Stimulated activated CD8-positive, alpha-beta memory T cell treated with anti-CD3 and anti-CD28 coated beads, Interleukin-15, amount 100 ng/mL, for 48 hours (primary cell): Measurements from ENCODE around the gene POTEF.
"Not testable (repeated sequence)": the region's sequence is repeated elsewhere in the genome, so short reads cannot be mapped to it uniquely, and the experiment has no call there.

Experiments used
- DNase-seq, 2 donors: peaks; one replicate each; pipeline ENCODE4 v3.0.0-alpha.2; 2020; ENCODE audit warnings: low read depth in 2 of 2

Gene POTEF

DNA sequence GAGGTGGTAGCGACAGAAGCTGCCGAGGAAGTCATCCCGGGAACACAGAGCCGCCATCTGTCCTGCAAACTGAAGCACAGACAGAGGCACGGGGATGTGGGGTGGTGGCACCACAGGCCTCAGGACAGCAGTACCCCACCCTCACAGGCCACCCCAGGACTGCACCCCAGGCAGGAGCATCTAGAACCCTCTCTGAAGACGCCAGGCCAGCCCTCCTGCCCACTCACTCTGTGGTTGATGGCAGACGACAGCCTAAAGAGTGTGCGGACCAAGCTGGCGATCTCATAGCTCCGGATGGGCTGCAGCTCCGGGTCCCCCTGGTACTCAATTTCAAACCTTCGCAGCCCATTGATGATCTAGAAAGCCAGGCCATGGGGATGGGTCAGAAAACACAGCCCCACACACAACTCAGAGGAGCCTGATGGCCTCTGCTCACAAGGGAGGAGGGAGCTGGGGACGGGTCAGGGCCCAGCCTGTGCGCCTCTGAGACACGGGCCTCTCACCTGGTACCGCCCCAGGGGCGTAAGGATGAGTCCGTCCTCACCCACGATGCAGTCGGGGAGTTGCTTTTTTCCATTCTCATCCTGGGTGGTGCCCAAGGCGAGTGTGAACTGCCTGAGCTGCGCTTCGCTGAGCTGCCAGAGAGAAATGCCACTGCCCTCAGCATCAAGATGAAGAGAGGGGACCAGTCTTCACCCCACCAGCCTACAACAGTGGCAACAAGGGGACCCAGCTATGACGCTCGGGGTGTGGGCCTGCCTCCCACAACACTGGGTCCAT lies 24.0 kb upstream of the POTEF start:
- DNase-seq: no peak

- not testable (repeated sequence) for DNase-seq
These were observed 23.3 kb upstream of the POTEF start for GRCh38 chr2:130152136-130152815.

- not testable (repeated sequence) for DNase-seq
These were observed 22.1 kb upstream of the POTEF start for GRCh38 chr2:130151145-130151512.

GRCh38 chr2:130150181-130151144 lies 21.4 kb upstream of the POTEF start:
- DNase-seq: no peak

GRCh38 chr2:130148515-130148914 lies 19.5 kb upstream of the POTEF start:
- not testable (repeated sequence) for DNase-seq

- DNase-seq: peak; percentile 47 to 69
These were observed 16.0 kb upstream of the POTEF start, which contains the start of gene CCDC74B for GRCh38 chr2:130145006-130145414. CCDC74B (minus strand) TSS chr2:130145112; CDS start chr2:130144996, 116 bp downstream.

DNA sequence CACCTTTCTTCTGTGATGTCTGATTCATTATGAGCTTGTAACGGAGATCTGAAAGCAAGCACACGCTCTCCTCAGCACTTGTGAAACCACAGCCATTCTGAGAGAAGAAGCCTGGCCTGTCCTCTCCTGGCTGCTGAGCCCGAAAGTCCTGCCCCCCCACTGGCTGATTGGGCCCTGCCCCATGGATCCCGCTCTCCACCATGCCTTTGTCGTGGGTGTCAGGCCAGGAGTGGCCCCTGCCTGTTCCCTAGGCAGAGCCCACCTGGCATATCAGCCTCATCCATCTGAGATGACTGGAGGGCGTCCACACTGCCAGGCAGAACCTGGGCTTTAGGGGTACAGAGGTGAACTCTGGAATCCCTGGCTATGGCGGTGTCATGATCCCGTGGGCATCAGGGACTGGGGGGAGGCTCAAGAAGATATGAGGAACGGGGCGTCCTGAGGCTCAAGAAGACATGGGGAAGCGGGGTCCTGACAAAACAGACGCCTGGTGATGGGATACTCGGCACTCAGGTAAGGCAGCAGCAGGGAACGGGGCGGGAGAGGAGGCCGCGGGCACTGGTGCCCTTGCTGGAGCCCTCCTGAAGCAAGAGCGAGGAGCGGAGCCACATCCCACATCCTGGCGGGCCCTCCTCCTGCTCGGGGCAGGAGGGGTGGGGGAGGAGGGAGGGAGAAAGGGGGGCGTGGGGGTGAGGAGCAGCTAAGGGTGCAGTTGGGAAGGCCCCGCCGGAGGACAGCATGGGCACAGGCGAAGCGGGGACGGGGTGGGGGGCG lies 14.4 kb upstream of the POTEF start:
- DNase-seq: not testable (repeated sequence)

DNA sequence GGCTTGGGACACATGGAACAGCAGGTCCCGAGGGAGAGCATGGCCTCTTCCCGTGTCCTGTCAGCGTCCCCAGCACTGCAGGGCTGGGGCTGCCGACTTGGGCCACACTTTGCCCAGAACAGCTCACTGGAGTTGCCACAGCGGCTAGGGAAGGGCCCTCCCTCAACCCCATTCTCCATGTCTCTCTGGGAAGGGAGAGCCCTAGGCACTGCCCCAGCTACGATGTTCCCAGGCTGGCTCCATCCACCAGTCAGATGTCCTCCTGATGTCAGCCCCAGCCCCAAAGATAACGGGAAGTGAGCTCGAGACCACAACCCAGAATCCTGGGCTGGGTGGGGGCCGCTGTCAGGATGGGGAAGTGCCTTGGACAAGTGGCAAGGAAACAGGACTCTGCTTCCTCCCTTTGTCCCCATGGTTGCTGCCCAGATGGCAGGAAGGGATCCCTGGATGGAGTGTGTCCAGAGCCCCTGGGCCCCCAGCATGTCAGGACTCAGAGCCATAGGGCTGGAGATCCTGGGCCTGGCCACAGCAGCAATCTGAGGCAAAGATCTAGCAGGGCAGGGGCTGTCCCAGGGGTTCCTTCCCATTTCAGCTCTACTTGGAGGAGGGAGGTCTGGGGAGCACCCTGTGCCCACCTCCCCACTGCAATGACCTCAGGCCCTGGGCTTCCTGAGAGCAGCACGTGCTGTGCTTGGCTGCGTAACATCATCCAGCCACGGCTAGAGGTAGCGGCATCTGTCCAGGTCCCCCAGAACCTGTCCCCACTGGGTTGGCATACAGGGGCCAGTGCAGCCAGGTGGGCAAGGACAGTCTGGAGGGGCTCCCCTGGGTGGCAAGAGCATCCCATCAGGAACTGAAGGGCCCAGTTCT lies 13.6 kb upstream of the POTEF start:
- DNase-seq: not testable (repeated sequence)

- DNase-seq: not testable (repeated sequence)
These were observed 12.8 kb upstream of the POTEF start for GRCh38 chr2:130141645-130142370.

GRCh38 chr2:130141002-130141401 lies 12.0 kb upstream of the POTEF start:
- not testable (repeated sequence) for DNase-seq

GRCh38 chr2:130140516-130140915 lies 11.5 kb upstream of the POTEF start:
- not testable (repeated sequence) for DNase-seq

DNA sequence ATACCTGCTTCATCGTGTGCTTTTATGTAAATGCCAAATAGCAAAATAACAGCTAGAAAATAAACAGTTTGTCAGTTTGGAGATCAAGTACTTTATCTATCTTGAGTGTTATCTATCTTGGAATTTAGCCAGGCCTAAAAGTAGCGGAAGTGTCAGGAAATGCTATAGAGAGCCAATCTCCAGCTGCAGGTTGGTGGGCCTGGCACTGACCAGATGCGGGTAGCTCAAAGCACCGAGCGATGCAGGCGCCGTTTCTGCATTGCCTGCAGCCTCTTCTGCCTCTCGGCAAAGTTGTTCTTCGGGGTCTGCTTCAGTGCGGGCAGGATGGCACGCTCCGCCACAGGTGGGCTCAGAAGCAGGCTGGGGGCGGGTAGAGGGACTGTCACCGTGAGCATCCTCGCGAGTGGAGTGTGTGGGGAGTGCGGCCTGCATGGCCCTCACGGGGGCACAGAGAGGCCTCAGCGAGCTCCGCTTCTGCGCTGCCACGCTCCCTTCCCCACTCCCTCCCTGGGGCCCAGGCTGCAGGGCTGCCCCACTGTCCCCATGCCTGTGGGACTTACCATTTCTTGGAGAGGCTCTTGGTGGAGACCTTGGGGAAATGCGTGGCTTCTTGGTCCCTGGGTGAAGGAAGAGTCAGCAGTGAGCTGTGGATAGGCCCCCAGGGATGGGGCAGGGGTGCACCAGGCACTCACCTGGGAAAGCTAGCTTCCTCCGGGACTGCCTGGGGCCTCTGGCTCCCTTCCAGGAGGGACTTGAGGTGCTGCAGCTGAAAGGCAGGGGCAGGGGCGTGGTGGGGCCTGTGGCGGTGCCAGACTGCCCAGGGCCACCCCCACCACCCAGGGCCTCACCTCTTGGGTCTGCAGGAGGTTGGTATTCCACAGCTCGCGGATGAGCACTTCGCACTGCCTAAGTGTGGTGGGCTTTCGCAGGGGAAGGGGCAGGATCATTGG lies 10.6 kb upstream of the POTEF start:
- DNase-seq: not testable (repeated sequence)

- DNase-seq: not testable (repeated sequence)
These were observed 9.8 kb upstream of the POTEF start for GRCh38 chr2:130138841-130139251.

DNA sequence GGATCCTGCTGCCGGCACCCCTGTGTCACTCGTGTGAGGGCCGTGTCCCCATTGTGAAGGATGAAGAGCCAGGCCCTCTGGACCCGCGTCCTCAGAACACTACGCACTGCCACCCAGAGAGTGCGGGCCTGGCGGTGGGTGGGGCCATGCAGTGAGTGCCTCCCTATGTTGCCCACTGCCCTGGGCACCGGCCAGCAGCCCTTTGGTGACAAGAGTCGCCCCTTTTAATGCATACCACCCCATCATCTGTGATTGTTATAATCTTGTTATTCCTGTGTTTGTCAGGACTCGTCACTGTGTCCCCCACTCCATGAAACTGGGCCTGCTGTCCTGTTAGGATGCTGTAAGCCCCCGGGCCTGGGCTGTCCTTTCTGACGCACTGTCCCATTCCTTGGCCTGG lies 9.3 kb upstream of the POTEF start:
- DNase-seq: not testable (repeated sequence)

DNA sequence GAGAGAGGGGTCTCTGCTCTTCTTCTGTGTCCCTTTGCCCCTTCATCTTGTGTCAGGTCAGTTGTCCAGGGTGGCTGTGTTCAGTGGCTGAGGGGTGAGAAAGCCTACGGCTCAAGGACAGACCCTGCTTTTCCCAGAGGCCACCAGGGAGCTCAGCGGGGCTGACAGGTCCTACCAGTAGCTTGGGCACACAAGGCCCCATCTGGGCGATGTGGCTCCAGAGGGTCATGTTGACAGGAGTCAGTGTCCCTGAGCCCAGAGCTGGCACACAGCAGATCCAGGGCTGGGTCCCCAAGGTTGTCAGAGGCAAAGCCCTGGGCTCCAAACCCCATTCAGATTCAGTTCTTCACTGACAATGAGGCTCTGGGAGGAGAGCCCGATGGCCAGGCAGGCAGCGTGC lies 8.1 kb upstream of the POTEF start:
- not testable (repeated sequence) for DNase-seq

- DNase-seq: not testable (repeated sequence)
These were observed 7.5 kb upstream of the POTEF start for GRCh38 chr2:130136546-130136945.

DNA sequence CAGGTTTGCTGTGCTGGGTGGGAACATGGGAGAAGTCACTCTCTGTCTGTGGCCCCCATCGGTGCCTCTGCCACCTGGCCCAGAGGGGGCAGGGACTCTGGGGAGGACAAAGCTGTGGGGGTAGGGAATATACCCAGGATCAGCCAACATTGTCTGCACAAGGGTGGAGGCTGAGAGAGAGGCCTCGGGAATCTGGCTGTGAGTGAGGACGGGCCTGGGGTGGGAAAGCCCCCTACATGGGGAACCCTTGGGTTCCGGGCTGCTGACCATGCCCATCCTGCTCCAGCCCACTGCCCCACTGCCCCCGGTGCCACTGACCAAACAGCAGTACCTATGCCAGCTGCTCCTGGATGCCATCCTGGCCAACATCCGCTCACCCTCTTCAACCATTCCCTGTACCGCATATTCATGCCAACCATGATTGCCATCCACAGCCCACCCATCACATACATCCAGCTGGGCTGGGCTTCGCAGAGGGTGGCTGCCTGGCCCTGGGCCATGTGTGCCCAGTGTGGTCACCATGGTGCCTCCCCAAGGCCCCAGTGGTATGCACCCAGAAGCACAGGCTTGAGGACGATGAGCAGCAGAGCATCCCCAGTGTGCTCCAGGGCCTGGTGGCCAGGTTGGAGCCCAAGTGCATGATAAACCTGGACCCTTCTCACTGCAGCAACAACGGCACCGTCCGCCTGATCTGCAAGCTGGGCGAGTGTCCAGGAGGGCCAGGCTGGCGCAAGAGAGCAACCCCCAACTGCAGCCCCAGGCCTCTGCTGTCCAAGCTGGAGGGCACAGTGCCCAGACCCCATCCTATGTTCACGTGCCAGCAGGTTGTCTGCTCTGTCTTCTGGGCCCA lies 6.9 kb upstream of the POTEF start:
- DNase-seq: no peak
